ENCODE results near the gene GNLY.
"Not testable (repeated sequence)": the region's sequence is repeated elsewhere in the genome, so short reads cannot be mapped to it uniquely, and the experiment has no call there.

GNLY gene
- total RNA-seq = 0 to 0.39 (median 0.11) reads per million in 3 experiments

DNA sequence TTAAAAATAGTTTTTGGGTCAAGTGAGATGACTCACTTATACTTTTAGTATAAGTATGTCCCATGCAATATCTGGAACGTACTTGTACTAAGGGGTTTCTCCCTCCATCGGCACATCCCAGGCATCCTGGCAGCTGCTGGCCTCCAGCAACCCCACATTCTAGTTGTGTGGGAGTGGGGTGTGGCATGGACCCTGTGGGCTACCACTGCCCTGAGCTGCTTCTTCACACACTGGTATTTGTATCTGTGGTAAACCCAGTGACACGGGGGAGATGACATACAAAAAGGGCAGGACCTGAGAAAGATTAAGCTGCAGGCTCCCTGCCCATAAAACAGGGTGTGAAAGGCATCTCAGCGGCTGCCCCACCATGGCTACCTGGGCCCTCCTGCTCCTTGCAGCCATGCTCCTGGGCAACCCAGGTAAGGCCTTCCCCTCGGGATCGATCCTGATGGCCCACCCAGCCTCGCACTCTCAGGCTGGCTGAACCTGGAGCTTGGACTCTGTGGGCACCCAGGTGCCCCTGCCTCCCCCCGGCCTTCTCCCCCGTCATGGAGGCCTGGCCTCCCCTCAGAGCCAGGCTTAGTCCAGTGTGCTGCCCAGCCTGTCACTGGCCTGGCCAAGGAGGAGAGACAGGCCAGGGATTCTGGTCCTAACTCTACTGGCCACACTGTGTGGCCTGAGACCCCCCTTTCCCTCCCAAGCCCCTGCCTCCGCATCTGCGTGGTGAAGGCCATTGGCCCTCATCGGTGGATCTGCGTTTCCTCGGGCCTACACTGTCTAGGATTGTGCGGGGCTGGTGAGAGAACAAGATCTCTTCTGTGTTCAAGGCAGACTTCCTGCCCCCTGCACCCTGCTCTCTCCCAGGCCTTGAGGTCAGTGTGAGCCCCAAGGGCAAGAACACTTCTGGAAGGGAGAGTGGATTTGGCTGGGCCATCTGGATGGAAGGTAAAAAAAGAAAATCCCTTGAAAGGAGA, at the start of gene GNLY:
GNLY (plus strand) TSS at position 307 of the 974 bp plus-strand sequence; CDS start at position 368, 61 bp downstream.
- DNase-seq = no peak

DNA sequence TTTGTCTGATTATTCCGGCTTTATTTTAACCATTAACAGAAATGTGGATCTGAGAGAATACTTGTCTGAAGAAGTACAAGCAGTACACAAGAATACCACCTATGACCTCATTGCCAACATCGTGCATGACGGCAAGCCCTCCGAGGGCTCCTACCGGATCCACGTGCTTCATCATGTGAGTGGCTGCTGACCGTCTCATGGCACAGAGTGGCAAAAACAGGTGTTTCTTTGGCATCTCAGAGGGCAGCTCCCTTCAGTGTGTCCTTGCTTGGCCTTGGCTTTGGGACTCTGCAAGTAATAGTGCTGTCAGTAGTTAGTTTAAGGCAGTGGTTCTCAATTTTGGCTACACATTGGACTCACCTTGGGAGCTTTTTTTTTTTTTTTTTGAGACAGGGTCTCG, 49.2 kb upstream of the GNLY start:
- no peak for DNase-seq

DNA sequence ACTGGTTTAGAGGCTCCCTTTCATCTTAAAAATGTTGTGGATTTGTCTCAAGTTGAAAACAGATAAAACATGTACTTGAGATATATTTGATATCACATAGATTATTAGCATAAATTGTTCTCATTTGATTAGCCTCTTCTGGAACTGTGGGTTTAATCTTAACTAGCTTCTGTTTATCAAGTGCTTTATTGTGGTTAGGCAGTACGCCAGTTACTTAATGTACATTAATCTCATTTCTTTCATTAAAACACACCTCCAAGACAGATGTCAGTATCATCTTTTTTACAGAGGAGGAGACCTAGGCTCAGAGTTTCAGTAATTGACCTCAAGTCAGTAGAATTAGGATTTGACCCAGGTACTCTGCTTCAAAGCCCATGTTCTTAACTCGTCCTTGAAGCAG, 48.0 kb upstream of the GNLY start:
- DNase-seq = no peak

DNA sequence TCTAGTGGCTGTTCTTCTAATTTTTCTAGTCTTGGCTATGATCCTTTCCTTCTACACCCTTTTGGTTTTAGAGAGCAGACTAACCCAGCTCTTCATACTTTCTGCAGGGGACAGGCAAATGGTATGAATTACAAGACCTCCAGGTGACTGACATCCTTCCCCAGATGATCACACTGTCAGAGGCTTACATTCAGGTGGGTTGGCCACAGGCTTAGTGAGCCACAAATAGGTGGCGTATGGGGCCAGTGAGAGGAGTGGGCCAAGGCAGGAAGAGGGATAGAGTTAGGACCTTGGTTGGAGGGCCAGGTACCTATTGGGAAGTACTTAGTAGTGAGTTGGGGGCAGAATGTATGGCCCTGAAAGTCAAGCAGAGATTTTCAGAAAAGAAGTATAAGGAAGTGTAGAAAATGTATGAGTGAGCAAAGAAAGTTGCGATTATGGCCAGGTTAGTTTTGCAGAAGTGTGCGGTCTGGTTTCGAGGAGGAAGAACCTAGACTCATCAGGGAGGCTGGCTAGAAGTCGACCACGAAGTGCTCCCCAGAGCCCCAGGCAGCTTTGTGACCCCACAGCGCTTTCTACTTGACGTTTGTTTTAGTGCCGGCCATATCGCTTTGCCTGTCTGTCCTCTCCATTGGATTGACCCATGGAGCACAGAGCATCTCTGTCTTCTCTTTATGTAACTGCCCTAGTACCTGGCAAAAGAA, 46.2 kb upstream of the GNLY start:
- no peak for DNase-seq

DNA sequence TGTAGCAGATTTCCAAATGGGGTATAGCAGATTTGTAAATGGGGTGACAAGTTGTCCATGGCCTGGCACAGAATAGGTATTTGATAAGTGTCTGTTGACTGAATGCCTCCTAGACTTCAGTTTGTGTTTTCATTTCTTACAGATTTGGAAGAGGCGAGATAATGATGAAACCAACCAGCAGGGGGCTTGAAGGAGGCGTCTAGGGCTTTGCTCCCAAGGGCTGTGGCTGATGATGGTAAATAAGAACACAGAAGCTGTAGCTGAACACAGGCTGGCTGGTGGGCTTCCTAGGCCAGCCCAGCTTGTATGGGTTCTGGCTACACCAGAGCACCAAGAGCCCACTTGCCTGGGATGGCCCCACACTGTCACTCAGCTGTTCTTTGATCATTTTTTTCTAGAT, 45.5 kb upstream of the GNLY start:
- DNase-seq = no peak

DNA sequence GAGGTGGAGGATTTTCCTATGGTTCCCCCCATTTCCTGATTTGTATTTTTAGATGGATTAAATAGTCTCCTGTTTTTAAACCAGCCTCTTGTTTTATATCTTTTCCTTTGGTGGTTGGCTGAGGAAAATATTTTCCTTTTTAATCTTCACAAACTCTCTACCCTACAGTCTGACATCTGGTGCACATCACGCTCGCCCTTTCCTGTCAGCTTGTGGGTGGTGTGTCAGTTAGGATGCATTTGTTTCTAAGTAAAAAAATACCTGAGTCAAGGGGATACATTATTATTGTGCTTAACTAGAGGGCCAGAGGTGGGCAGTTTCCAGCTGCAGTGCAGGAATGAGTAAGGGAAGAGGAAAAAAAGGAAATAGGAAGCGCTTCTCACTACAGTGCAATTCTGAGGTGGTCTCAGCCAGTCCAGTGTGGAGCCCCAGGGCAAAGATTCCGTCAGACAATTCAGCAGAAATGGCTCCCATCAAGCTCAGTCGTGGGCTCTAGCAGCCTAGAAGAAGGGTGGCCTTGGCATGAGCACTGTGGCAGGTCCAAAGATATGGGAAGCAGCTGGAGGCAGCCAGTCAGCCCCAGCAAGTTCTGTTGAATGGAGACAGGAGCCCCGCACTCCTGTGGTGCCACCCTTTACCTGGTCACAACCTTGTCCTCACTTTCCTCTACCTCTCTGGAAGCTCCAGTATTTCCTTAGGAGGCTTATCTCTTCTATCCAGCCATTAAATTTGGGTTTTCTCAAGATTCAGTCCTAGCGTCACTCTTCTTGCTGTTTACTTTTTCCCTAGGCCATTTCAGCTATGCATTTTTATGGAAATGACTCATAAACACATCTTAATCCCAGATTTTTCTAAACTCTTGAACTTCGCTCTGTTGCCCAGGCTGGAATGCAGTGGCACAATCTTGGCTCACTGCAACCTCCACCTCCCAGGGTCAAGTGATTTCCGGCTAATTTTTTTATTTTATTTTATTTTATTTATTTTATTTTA, 44.7 kb upstream of the GNLY start:
- no peak for DNase-seq

DNA sequence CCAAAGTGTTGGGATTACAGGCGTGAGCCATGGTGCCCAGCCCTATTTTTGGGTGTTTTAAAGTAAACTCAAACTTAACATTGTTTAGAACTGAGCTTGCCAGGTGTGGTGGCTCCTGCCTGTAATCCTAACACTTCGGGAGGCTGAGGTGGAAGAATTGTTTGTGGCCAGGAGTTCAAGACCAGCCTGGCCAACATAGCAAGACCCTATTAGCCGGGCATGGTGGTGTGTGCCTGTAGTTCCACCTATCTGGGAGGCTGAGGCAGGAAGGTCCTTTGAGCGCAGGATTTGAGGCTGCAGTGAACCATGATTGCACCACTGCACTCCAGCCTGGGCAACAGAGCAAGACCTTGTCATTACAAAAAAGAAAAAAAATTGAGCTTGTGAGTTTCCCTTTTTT, 43.7 kb upstream of the GNLY start:
- no peak for DNase-seq

DNA sequence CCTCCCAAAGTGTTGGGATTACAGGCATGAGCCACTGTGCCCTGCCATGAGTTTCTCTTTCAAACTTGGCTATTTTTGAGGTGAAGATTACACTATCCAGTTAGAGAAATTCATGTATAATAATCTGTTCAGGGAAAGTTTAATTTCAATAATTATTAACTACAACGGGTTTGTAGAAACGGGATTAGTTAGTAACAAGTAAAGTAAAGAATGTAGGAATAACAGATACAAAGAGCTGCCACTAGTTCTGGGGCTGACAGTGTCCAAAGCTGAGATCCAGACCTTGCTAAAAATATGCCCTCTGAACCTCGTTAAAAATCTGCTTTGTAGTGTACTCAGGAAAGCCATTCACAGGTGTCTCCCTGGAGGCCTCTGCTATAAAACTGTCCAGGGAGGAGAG, 43.1 kb upstream of the GNLY start:
- DNase-seq = no peak

DNA sequence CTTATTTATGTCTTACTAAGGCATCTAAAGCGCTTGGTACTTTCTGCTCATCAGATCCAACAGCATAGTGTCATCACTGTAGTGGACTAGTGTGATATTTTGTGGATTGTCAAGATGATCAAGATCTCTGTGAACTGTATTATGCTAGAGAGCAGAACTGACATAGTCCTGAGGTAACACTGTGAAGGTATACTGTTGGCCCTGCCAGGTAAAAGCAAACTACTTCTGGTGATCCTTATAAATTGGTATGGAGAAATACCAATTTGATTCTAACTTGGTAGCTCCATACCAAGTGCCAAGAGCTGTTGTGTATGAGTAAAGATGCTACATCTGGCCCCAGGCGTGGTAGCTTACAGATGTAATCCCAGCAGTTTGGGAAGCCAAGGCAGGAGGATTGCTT, 42.1 kb upstream of the GNLY start:
- no peak for DNase-seq

DNA sequence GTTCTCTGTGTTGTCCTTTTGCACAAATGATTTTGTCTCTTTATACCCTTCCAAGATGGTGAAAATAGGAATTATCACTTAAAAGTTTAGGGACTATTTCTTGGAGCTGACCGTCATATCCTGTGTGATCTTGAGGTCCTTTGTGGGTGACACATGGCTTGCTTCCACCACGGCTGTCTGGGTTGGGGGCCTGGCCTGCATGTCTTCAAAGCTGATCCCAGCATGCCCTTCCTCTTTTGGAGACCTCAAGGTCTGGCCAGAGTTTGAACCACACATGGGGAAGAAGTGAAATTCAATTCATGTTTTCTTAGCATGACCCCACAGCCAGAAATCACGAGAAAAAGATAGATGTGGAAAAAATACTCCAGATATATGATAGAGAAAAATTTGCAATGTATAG, 40.2 kb upstream of the GNLY start:
- DNase-seq = no peak

DNA sequence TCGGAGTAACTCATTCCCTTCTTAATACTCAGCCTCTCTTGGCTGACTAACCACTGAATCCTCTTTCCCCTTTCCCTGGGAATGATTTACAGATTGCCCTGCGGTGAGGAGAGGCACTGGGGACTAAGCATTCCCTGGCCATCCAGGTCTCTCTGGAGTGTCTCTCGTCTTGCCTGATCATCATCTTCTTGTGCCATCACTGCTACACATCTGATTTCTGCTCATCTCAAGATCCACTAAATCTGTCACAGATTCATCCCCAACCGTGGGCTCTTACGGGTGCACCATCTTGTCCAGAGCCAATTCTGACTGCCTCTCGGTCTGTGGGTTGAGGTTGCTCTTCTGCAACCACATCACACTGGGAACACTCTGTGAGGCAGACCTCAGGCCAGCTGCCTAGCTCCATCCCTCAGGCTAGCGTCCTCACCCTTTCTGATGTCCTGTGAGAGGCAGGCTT, 38.2 kb upstream of the GNLY start:
- DNase-seq = no peak

DNA sequence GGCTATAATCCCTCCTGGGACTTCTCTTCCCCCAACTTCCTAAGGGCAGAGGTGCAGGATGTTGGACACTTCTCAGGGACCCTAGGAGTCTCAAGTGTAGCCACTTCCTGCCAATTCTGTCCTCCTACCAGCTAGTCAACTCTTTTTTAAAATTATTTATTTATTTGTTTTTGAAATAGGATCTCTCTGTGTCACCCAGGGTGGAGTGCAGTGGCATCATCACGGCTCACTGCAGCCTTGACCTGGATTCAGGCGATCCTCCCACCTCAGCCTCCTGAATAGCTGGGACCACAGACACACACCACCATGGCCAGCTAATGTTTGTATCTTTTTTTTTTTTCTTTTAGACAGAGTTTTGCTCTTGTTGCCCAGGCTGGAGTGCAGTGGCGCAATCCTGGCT, 37.7 kb upstream of the GNLY start:
- DNase-seq = no peak

DNA sequence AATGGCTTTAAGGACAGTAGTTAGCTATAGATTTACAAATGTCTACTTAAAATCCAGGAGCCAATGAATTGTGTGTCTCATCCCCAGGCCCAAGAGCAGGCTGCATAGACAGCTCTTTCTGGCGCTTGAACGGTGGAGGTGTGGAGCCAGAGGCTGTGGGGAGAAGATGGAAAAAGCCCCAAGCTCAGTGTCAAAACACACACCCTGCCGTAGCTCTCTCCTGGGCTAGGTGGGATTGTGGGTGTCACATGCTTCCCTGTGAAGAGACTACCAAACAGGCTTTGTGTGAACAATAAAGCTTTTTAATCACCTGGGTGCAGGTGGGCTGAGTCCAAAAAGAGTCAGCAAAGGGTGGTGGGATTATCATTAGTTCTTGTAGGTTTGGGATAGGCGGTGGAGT, 36.8 kb upstream of the GNLY start:
- not testable (repeated sequence) for DNase-seq

DNA sequence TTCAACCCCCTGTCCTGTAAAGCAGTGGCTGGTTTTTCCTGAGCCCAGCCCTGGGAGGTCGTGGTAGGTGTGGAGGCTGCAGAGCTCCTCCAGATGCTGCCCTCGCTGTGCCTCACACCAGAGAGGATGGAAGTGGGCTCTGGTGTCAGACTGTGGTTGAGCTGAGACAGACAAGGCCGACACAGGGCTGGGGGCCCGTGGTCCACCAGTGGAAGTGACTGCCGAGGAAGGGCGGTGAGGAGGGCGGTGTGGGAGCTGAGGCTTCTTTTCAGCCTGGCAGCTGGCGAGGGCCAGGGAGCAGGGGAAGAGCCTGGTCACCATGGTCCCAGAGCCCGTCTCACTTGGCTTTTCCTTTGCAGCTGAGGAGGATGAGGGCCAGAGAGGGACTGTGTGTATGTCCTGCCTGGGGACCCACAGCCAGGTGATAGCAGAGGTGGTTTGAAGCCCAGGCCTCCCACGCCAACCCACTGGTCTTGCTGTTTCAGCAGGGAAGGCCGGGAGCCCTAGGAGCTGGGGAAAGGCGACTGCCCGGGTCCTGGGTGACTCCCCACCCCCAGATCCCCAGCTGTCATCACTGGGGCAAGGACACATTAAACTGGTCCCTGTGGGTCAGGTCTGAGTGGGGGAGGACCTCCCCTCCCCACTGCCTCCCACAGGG, 34.7 kb upstream of the GNLY start:
- no peak for DNase-seq

DNA sequence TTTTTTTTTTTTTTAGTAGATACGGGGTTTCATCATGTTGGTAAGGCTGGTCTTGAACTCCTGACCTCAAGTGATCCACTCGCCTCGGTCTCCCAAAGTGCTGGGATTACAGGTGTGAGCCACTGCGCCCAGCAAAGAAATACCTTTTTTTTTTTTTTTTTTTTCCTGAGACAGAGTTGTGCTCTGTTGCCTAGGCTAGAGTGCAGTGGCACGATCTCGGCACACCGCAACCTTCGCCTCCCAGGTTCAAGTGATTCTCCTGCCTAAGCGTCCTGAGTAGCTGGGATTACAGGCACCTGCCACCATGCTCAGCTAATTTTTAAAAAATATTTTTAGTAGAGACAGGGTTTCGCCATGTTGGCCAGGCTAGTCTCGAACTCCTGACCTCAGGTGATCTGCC, 33.9 kb upstream of the GNLY start:
- not testable (repeated sequence) for DNase-seq

DNA sequence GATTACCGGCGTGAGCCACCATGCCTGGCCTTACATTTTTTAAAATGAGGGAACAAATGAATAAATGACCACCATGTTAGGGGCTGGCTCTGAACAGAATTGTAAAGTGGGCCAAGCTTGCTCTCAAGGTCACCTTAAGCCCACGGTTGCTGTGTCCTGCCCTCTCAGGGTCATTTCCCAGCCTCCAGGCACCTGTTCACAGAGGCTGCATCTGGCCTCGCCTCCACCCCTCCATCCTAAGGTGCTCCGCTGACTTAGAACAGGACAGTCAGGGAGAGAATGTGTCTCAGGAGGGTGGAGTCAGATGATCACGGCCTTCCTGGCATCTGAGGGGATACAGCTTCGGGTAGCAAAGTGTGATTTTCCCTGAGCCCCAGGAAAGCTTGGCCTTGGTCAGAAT, 33.4 kb upstream of the GNLY start:
- DNase-seq = no peak

DNA sequence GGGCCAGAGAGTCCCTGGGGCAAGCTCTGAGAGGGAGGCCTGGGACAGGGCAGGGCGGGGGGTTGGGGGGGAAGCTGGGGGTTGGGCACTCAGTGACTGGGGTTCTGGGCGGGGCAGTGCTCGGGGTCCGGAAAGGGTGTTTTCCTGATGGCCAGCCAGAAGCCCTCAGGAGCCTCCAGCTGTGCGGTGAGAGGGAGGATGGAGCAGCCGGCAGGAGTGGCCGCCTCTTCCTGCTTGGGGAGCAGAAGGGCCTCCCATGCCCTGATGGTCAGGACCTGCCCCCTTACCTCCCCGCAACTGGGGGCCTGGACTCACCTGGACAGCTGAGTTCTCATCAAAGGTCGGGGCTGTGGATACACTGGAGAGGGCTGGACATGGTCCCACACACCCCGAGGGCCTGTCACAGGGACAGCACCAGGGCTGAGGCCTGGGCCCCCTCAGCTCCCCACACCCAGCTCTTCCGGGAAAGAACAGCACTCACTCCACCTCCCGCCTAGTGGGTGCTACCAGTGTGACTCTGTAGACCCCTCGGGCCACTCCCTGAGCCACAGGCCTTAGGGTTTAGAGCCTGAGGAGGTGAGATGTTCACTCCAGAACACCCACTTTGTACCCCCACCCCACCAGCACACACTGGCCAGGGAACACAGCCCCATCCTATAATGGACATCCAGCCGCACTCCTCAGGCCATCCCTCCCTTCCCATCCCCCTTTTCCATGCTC, 32.9 kb upstream of the GNLY start:
- DNase-seq = no peak

DNA sequence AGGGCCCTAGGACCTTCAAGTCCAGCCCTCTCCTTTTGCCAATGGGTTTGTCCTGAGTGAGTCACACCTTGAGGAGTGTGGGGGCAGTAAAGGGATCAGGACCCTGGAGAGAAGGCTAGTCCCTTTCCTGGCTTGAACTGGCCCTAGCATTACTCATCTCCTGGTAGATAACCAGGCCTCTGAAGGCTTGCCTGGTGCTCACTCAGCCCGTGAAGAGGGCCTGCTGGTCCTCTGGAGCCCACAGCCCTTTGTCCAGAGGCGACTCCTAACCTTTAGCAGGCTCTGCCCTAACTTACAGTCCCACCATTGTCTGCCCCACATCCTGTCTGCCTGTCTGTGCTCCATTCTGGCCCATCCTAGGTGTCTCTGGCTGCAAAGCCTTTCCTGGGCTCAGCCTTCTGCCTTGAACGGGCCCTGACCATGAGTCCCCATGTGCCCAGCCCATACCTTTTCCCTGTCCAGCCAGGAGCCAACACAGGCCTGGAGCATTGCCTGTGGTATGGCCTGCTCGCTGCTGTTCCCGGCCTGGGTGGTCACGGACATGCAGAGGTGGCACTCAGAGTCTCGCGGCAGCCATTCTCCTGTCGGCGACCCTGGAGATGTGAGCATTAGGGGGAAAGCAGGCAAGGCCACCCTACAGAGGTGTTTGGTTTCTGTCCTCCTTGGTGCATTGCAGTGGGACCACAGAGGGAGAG, 31.1 kb upstream of the GNLY start:
- no peak for DNase-seq

DNA sequence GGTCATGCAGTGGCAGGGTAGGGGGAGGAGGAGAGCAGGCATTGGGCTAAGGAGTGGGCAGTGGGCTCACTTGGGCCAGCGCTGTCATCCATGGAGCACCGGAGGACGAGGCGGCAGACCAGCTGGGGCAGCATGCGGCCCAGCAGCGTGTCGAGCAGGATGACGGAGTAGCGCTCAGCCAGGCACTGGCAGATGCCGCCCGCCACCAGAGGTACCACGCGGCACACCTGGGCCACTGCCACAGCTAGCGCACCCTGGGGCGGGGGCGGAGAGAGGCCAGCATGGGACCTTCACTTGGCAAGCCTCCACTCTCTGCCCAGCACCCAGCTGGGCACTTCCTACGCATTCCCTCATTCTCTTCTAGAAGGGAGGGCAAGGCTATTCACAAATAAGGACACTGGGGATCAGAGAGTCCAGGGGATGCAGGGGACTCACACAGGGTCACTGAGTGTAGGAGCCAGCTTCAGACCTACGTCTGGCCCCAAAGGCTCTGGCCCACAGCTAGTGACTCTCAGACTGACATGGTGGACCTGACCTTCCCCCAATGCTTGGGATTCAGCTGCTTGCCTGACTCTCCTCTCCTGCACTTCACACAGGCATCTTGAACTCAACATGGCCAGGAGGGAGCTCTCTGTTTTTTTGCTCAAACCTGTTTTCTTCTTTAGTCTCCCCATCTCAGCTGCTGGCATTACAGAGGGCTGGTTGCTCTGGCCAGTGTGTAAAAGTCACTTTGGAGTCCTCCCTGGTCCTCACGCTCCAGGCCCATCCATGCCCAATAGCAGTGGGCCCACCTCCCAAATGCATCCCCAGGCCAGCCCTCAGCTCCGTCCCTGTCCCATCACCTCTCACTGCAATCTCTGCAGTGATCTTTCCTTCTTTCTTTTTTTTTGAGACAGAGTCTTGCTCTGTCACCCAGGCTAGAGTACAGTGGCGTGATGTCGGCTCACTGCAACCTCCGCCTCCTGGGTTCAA, 30.3 kb upstream of the GNLY start:
- DNase-seq = no peak
